HG03060 (cell line): ENCODE results near the gene PUM1.

Source experiments
- ATAC-seq: cut with Tn5 transposase; IDR thresholded peaks from one replicate; pipeline ENCODE4 v1.9.1; 2021; ENCODE audit warnings: low read depth, moderate number of reproducible peaks; ENCODE audit not compliant: unreplicated experiment

PUM1 gene

DNA sequence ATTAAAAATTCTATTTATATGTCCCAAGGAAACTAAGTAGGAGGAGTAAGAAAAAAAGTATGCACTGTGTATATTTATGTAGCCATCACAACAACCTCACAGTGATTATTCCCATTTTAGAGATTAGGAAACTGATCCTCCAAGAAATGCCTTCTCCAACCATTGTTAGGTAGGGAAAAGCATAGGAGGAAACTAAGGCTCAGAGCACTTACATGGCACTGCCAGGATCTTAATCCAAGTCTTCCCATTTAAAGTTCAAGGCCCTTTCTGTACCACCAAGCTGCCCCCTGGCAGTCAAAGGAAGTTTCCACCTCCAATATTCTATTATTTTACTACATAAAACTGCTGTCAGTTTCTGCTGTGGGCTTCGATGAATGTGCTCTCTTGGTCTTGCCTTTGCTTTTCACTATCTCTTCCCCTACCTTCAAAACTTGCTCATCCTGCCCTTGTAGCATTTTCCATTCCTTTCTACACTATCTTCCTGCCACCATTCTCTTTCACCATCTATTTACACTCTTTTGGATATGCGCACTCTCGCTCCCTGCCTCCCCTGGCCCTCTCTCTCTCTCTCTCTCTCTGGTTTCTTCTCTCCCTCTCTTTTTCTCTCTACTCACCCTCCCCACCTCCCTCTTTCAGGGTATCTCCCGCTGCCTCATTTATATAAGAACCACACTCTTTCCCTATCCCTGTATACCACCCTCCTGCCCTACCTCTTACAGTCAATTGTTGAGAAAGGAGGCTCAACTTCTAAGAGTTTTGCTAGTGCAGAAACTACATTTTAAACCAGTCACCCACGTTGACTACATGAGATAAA lies 34.0 kb downstream of the PUM1 start:
- no peak for ATAC-seq

DNA sequence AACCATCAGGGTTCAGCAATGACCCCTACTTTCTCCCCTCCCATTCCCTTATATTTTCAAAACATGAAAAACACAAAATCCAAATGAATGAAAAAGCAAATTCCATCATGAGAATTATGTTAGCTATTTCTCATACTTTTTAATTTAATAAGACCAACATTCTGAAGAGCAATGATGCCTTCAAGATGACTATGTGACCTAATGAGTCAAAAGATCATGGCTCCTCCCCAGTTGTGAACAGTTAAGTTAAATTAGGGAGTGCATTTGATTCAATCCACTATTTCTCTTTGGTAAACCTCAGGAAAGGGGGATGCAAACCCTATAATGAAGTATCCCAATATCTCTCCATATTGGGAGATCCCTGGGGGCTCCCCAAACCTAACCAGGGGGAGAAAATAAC lies 36.5 kb downstream of the PUM1 start:
- ATAC-seq, result no peak

DNA sequence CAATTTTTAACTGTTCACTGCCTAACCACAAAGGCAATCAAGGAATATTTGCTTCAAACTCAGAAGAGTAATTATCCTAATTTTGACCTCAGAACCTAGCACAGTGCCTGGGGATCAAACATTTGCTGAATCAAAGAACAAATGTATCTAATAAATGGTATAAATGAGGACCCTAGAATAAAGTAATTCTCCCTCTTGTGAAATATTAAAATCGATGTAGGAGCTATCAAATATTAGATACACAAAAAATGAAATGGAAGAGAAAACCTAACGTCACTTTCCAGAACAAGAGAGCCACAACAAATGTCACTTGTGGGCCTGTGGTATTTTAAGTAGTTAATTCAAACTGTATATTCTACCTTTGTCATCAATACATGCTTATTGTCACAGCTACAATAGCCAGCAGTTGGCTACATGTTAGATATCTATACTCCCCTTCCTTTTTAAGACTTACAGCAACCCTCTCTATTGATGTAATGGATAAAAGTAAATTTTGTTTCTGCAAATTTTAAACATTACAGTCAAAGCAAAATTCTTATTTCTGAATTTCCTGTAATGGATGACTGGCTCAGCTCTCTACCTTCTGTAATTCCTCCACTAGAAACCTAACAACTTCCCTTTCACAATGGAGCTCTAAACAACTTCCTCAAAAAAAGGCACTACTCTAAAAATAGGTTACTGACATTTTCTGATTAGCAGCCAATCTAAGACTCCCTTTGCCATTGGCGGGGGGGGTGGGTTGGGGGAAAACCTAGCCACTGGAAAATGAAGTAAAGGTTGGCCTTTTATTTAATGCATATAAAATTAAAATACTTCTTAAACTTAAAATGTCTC lies 37.6 kb downstream of the PUM1 start:
- no peak for ATAC-seq

DNA sequence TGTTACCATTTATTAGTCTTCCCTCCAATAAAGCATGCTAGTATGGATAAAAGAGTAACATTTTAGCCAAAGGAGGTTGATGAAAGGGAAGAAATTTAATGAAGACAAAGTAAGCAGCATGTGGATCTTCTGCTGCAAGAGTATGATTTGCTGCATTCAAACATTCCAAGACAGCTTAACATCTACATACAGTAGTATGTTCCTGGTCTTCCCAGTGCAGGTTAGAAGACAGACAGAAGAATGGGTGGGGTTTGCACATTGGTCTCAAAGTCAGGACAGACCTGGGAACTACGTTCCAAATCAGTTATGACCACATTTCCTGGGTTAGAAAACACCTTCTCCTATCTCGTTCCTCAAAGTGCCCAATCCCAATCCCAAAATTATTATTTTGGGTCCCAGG lies 43.3 kb downstream of the PUM1 start:
- no peak for ATAC-seq

DNA sequence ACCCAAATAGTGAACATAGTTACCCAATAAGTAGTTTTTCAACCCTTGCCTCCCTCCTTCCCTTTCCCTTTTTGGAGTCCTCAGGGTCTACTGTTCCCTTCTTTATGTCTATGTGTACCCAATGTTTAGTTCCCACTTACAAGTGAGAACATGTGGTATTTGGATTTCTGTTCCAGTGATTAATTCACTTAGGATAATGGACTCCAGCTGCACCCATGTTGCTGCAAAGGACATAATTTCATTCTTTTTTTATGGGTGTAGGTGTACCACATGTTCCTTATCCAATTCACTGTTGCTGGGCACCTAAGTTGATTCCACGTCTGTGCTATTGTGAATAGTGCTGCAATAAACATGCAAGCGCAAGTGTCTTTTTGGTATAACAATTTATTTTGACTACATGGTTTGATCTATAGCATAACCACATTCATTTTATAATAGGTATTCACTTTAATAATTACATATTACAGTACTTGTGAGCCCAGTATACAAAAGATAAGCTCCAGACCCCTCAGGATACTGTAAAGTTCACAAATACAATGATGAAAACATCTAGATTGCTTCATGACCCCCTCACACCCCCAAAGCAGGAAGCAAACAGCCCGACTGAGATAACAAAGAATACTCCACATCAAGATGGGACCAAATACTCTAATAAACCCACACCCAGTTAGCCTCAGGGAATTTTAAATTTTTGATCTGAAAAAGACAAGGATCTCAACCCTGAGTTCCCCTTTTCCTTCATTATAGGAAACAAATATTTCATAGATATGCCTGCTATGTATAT lies 45.3 kb downstream of the PUM1 start:
- no peak for ATAC-seq

DNA sequence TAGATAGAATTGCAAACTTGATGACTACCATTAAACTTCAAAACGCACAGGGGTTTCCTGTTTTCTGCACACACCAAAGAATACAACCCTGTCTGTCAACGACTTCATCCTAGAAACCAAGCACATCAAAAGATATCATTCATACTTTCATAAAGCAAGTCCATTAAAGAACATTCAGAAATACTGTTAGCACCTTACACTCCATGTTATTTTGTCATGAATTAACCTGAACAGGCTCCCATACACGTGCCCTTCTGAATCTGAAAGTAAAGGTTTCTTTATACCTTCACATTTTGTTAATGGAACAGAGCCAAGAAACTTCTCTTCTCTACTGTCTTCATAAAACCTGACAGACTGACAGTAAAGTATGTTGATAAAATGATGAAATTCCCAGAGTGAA lies 46.1 kb downstream of the PUM1 start:
- no peak for ATAC-seq

DNA sequence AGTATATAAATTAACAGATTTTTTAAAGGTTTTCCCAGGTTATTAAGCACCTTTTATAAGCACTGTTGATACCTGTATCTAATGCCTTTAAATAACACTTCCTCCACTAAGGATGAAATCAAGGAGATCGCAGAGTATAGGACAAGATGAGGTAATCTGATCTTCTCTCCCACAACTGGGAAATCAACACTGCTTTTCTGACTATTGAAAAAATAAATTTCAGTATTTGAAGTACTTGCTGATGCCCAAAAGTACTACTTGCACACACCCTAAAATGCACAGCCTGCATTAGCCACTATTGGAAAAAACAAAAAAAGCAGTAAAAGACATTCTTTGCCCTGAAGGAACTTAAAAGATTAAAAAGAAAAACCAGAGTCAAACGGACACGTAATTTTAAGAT lies 48.6 kb downstream of the PUM1 start:
- ATAC-seq, result no peak

DNA sequence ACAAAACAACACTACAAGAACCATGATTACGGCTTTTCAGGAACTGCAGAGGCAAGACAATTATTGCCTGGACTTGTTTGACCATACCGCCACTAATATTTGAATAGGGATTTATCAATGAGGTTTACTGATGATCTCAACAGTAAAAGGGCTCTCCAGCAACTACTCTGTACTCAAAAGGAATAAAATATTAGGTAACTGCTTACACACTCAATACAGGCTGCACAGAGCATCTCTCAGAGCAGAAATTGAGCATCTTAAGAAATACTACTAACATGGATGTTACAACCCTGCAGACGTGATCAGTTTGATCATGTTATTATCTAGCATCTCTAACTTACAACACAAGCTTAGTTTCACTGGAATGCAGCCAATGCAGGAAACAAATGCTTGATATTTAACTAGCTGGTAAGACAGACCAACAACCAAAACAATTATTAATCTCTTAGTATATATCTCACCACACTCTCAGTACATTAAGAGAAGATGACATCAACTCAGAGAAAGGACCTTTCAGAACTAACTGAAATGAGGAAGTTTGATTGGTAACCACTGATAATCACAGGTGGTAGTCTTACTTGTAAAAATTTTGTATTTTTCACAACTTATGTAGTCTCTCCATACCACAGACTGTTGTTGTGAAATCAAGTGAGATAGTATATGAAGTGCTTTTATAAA lies 52.2 kb downstream of the PUM1 start:
- ATAC-seq, result no peak

DNA sequence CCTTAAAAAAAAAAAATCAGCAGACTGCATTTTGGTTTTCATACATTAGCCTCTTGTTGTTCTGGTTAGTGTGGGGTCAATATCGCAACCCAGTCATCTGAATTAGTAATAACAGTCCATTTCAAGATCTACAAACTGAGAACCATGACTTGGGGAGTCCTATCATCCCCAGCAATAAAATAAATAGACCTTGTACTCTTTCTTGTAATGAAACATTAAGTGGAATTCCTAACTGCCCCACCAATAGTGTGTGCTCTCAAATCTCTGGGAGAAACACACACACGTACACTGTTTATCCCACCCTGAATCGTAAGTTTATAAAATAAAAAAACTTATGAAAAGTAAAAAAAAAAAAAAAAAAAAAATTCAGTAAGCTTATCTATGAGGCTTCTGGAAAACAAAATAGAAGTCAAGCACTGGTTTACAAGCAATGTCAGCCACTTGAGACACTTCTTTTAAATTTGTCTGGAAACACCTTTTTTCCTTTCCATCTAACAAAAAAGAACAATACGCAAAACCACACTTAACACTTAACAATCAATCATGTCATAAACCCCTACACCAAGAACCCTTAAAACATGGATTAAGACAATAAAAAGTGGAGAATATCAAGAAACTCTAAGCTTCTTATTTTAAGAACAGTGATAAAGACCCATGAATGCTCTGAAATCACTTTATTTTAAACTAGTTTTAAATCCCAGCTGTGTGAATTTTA lies 53.1 kb downstream of the PUM1 start:
- ATAC-seq, result no peak

DNA sequence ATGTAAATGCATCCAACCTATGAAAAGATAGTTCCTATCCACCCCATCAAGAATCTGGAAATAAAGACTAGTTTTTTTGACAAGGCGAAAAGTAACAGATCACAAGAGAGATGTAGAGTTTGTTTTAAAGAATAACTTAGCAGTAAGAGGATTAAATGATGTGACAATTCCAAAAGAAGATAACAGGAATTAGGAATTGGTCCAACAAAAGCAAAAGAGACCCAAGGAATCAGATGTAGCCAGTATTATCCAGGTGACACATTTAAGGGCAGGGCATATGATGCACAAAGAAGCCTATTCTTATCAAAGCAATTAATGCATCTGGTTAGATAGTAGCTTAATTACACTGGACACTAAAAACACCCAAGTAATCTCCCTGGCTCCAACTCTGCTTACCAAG lies 53.8 kb downstream of the PUM1 start:
- no peak for ATAC-seq

DNA sequence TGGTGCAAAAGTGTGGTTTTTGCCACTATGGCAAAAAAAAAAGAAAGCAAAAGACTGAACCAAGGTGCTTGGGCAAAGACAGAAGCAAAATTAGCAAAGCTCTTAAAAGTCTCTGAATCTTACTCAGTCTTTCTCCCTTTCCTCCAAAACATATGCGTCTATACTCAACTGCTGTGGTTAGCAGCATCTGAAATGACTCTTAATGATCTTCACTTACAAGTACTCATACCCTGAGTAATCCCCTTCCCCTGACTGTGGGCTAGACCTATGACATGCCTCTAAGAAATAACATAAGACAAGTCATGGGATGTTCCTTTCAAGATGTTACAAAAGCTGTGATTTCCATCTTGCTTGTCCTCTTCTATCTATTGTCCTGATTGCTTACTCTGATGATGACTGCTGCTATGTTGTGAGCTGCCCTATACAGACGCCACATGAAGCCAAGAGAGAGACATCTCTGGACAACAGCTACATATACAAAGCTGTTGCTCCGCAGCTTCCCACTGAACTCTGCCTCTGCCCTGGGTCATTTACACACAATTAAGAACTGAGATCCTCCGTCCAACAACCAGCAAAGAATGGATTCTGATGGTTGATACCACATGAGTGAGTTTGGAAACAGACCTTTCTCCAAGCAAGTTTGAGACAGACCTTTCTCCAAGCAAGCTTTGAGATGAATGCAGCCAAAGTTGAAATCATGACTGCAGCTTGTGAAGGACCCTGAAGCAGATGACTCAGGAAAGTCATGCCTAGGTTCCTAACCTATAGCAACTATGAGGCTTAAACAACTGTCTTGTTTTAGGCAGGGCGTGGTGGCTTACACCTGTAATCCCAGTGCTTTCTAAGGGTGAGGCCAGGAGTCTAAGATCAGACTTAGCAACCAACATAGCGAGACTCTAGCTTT lies 55.2 kb downstream of the PUM1 start:
- ATAC-seq, result no peak

DNA sequence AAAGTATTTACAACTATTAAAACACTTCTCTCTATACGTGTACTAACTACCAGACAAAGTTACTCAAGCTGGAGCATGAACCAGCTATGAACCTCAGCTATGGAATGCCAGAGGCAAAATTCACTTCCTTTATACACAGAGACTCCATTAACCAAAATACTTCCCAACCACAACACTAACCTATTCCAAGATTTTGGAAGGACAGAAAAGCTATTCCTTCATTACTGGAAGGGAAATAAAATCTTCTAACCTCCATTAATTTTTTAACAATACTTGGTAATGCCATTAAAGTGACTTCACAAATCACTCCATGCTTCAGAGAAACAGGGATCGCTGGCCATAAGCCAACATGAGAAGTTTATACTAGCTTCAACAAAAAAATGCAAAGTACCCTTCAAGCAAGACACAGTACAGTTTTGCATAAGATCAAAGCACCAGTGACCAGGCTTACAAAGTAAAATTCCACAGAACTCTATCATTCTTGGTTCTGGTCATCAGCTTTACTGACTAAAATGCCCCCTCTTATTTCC lies 58.0 kb downstream of the PUM1 start:
- no peak for ATAC-seq

DNA sequence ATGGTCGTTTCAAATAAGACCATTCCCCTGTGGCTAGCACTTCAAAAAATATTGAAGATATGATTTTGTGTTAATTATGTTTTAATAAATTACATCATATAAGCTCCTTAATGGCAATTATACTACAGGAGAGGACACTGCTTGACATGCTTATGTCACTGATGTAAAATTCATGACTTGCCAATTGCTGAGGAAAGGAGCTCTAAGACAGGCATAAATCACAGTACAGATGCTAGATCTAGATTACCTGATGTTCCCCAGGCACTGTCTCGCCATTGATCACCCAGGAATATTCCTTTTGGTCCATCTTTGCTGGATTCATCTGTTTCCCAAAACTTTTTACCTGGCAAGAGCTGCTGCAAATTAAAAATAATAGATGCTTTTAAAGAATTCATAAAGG lies 58.8 kb downstream of the PUM1 start:
- ATAC-seq, result no peak

DNA sequence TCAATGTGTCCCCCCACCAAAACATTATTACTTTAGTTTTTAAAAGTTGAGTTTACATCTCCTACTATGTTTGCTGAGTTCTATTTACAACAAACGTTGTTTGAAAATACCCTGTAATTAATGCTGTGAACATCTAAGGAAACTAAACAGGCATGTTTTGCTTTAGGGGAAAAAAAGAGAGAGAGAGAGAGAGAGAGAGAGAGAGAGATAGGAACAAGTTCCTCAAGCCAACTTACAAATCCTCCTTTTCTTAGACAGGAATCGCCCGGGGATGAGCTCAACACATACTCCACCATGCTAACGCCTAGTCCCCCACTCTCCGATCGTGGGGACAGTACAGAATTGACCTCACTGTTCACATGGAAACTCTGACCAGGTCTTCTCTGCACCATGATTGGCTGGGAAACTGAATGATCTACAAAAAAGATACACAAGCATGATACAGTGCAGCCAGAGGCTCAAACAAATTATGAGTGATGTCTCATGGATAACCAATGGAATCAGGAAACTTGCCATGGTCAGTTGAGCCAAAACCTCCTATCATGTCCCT lies 59.8 kb downstream of the PUM1 start:
- ATAC-seq, result no peak

DNA sequence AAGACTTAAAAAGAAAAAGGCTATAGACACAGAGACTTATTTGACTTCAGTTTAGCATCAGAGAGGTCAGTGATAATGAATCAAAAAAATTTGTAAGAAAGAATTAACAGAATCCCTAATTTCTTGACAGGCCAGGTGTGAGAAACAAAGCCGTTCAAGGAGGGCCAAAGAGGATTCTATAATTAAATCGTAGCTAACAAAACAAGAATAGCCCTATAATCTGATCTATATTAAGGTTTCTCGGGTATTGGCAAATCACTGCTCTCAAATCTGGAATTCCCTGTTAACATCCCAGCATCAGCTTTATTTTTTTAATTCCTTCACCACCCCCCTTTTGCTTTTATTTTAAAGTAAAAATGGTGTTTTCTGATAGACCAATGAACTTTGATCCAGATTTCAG lies 60.3 kb downstream of the PUM1 start:
- ATAC-seq, result no peak

DNA sequence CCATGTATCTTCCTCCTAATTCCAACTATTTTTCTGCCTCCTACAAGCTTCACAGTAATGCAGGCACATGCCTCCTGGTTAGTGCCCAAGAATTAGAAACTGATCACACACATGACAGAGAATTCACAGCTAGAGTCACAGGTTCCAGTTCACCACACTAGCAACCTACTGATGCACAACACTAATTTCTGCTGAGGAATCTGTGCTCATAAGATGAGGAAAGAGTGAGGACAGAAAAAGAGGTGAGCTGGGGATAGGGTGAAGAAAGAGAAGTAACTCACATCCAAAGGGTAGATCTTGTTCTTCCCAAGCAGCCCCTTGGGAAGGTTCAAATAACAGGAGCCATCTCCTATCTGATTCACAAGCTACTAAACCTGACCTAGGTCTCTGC lies 61.3 kb downstream of the PUM1 start:
- ATAC-seq, result no peak

DNA sequence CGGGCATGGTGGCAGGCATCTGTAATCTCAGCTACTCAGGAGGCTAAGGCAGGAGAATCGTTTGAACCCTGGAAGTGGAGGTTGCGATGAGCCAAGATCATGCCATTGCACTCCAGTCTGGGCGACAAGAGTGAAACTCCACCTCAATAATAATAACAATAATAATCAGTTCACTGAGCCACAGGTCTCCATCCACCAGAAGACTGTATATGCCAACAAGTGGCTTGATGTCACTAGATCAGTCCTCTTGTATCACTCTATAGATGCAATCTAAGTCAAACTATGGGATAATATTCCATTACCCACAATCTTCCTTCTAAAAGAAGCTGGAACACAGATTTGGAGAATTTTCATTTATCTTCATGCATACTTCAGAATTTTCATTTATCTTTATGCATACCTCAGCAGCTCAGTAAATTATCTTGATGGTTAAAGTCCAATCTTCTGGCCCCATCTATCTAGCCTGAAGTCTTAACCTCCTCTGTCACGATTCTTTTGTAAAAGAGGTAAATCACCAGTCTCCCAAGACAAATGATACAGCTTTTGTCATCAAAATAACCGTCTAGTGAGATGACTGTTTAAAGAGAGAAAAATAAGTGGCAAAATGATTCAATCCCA lies 61.8 kb downstream of the PUM1 start:
- no peak for ATAC-seq

DNA sequence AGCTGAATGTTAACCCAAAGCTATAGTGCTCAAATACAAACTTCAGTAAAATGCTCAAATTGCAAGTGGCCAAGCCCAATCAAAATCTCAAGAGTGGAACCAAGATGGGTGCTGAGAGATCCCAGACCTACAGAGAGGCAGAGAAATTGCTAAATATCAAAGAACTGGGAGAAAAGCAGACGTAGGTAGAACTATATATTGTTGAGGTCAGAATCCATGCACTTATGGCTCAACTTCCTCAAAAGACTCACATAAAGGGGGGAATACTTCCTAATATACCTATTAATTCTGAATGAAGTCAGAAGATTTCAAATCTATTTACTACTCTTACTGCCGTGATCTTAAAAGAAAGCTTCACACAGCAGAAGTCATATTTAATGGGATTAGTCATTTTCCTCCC lies 65.2 kb downstream of the PUM1 start:
- no peak for ATAC-seq
